Ascending aorta (tissue), 2 donors: Measurements from ENCODE around the gene LRRC3C. TPM values are rescaled to one million over a fixed set of nuclear protein-coding genes. Genes with fewer than 3 reads are reported as not detected.
"Not testable (repeated sequence)": the region's sequence is repeated elsewhere in the genome, so short reads cannot be mapped to it uniquely, and the experiment has no call there.

ENCODE experiments used
- DNase-seq, 2 donors: peaks; one replicate each; pipeline ENCODE4 v3.0.0-alpha.2; 2019; ENCODE audit warnings: low spot score in 2 of 2
- H3K27ac ChIP-seq, 2 donors: fragments of 200-600 bp; sonication (generic); one replicate each; pipeline ENCODE4 v1.5.1; 2016 to 2017; ENCODE audit warnings: mild to moderate bottlenecking in 1 of 2
- H3K27me3 ChIP-seq: fragments of 200-600 bp; sonication (generic); one replicate; pipeline ENCODE4 v1.5.1; 2017
- H3K36me3 ChIP-seq, 2 donors: fragments of 200-600 bp; sonication (generic); one replicate each; pipeline ENCODE4 v1.5.1; 2016
- H3K4me1 ChIP-seq, 2 donors: fragments of 200-600 bp; sonication (generic); one replicate each; pipeline ENCODE4 v1.5.1; 2016 to 2017; ENCODE audit warnings: mild to moderate bottlenecking in 1 of 2
- H3K4me3 ChIP-seq, 2 donors: fragments of 200-600 bp; sonication (generic); one replicate each; pipeline ENCODE4 v1.5.1; 2016 to 2017; ENCODE audit warnings: mild to moderate bottlenecking in 1 of 2
- H3K9me3 ChIP-seq, 2 donors: fragments of 200-600 bp; sonication (generic); one replicate each; pipeline ENCODE4 v1.5.1; 2016
- intact Hi-C: fragments of 100-400 bp; cut with DNase I; formaldehyde crosslinking; loops from one replicate; pipeline ENCODE4 v1.15.1; 2023
- total RNA-seq: library from RNA; depleted of rRNA; stranded (reverse); fragments of >200 nt; gene quantifications from one replicate; pipeline ENCODE4 v1.1.0, GENCODE V29; 2016
- TF ChIP-seq, protein P1 (sequence below), 3 experiments: fragments of 200-600 bp in 2 of 3; fragments of 450-650 bp in 1 of 3; sonication (generic) in 2 of 3; IDR thresholded peaks; one replicate each; pipeline ENCODE4 v1.5.1; 2016 to 2019; ENCODE audit warnings: antibody characterized with exemption in 3 of 3, mild to moderate bottlenecking in 1 of 3, moderate library complexity in 1 of 3

LRRC3C gene
- total RNA-seq, 1 donor from 2014 or later, result not detected

GRCh38 chr17:39946551-39947330 is 19.2 kb downstream of the LRRC3C start:
- no peaks in the 10 kb centered on the region for H3K27me3 ChIP-seq
- intact Hi-C loops, result no loop called here
- no peaks in the 10 kb centered on the region for H3K4me1 ChIP-seq
- no peak overlapping the region for H3K4me3 ChIP-seq
- H3K36me3 ChIP-seq, result no peaks in the 10 kb centered on the region
- TF ChIP-seq, protein P1, sequence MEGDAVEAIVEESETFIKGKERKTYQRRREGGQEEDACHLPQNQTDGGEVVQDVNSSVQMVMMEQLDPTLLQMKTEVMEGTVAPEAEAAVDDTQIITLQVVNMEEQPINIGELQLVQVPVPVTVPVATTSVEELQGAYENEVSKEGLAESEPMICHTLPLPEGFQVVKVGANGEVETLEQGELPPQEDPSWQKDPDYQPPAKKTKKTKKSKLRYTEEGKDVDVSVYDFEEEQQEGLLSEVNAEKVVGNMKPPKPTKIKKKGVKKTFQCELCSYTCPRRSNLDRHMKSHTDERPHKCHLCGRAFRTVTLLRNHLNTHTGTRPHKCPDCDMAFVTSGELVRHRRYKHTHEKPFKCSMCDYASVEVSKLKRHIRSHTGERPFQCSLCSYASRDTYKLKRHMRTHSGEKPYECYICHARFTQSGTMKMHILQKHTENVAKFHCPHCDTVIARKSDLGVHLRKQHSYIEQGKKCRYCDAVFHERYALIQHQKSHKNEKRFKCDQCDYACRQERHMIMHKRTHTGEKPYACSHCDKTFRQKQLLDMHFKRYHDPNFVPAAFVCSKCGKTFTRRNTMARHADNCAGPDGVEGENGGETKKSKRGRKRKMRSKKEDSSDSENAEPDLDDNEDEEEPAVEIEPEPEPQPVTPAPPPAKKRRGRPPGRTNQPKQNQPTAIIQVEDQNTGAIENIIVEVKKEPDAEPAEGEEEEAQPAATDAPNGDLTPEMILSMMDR (IDR thresholded peaks at IDR 0.05), result no peak
- H3K27ac ChIP-seq, result no peak overlapping the region
- H3K9me3 ChIP-seq, result no peaks in the 10 kb centered on the region
- DNase-seq, result no peak

GRCh38 chr17:39948489-39948828 is 20.9 kb downstream of the LRRC3C start:
- intact Hi-C loops, H3K27me3 ChIP-seq, H3K4me1 ChIP-seq, H3K27ac ChIP-seq, DNase-seq, H3K36me3 ChIP-seq, H3K4me3 ChIP-seq, H3K9me3 ChIP-seq: not testable (repeated sequence)

DNA sequence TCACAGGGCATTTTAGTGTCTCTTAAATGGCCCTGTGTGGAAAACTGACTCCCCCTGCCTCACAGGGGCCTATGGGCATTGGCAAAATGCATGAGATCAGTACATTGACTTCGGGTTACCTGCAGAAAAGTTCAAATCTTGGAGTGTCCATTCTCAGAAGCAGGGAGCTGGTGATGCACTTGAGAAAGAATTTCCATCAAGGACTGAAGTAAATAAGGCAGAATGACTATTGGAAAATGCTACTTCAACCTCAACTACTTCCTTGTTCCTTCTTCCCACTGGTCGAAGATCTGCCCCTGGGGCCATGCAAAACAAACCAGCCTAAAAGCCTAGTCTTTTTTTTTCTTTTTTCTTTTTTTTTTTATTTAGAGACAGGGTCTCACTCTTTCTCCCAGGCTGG is 21.5 kb downstream of the LRRC3C start:
- no peaks in the 10 kb centered on the region for H3K9me3 ChIP-seq
- intact Hi-C loops, result no loop called here
- no peaks in the 10 kb centered on the region for H3K27me3 ChIP-seq
- H3K27ac ChIP-seq, result no peak overlapping the region
- H3K36me3 ChIP-seq, result no peaks in the 10 kb centered on the region
- H3K4me1 ChIP-seq, result peaks cover 2 to 10% of the 10 kb centered on the region in 2 donors
- DNase-seq, result no peak
- H3K4me3 ChIP-seq, result no peak overlapping the region
- TF ChIP-seq, protein P1 (IDR thresholded peaks at IDR 0.05), result no peak

DNA sequence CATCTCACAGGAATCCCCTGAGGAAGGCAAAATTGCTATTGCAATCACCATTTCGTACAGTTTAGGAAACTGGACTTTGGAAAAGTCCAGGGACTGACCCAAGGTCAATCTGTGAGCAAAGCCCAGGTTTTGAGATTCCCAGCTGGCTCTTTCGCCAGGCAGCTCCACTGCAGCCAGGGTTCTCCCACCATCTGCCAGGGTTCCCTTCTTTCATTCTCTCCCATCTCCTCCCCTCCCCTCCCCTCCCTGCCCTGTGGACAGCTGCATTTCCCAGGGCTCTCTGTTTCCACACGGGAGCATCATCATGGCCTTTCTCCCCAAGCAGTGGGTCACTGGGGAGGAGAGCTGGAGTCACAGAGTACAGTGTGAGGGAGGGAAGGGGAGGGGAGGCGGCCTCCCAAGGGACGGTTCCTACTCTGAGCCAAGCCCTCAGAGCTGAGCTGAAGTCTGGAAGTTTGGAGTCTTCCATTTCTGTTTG is 23.4 kb downstream of the LRRC3C start:
- H3K4me1 ChIP-seq, result peaks cover 2 to 10% of the 10 kb centered on the region in 2 donors
- H3K4me3 ChIP-seq, result no peak overlapping the region
- TF ChIP-seq, protein P1 (IDR thresholded peaks at IDR 0.05), result no peak
- H3K36me3 ChIP-seq, result no peaks in the 10 kb centered on the region
- DNase-seq, result no peak
- H3K9me3 ChIP-seq, result no peaks in the 10 kb centered on the region
- intact Hi-C loops, result no loop called here
- no peaks in the 10 kb centered on the region for H3K27me3 ChIP-seq
- H3K27ac ChIP-seq, result no peak overlapping the region

GRCh38 chr17:39951924-39952679 is 24.6 kb downstream of the LRRC3C start:
- Histone ChIP-seq H3K27me3 (no peaks in the 10 kb centered on the region), H3K36me3 (no peaks in the 10 kb centered on the region), H3K27ac (peak overlapping the region in 1 of 2 donors; percentile 52), H3K4me1 (peaks cover 2 to 10% of the 10 kb centered on the region in 2 donors), H3K4me3 (peak overlapping the region; percentile 45 to 58), H3K9me3 (no peaks in the 10 kb centered on the region)
- TF ChIP-seq, protein P1 (IDR thresholded peaks at IDR 0.05), result no peak
- intact Hi-C loops, result loop anchor here (2.0 kb wide), 1 partner anchor 1967 kb away; the partner anchor contains the start of gene ACLY
- no peak for DNase-seq
